Fibroblast of skin of left quadriceps (primary cell): Measurements from ENCODE around the gene DUOX1.
A peak's percentile ranks its signal among the peaks of the same experiment; 100 is the strongest.

Source experiments
- DNase-seq, 2 experiments: peaks; one replicate each; pipeline ENCODE4 v3.0.0-alpha.2; 2013; ENCODE audit warnings: low read depth in 2 of 2

The DUOX1 gene

DNA sequence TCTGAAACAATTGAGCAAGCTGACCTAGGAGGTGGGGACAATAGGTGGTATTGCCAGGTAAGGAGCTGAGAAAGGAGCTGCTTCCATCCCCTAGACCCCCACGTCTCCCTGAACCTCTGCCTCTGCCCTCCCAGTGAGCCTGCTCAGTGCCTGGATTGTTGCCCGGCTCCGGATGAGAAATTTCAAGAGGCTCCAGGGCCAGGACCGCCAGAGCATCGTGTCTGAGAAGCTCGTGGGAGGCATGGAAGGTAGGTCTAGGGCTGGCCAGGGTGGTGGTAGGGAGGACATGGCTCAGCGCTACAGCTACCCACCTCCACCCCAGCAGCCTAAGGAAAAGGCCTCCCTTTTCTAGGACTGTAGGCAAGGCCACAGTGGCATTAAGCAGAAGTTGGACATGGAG lies 13.3 kb downstream of the DUOX1 start:
- DNase-seq, result no peak

DNA sequence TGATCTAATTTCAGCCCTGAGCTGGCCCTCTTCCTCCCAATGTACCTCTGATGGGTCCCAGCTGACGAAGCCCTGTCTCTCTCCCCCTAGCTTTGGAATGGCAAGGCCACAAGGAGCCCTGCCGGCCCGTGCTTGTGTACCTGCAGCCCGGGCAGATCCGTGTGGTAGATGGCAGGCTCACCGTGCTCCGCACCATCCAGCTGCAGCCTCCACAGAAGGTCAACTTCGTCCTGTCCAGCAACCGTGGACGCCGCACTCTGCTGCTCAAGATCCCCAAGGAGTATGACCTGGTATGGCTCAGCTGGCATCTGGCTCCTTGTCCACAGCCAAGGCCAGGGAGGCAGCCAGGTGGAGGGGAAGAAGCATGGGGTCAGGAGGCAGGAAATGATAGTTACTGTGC lies 14.2 kb downstream of the DUOX1 start:
- no peak for DNase-seq

DNA sequence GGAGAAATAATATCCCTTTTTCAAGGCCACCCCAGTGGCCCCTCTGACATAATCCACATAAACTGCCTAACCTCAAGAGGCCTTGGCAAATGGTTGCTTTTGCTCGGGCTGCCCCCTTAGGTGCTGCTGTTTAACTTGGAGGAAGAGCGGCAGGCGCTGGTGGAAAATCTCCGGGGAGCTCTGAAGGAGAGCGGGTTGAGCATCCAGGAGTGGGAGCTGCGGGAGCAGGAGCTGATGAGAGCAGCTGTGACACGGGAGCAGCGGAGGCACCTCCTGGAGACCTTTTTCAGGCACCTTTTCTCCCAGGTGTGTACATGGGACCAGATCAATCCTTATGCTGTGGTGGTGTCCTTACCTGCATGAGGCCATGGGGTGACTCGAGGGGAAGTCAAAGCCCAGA lies 15.0 kb downstream of the DUOX1 start:
- DNase-seq, result no peak

DNA sequence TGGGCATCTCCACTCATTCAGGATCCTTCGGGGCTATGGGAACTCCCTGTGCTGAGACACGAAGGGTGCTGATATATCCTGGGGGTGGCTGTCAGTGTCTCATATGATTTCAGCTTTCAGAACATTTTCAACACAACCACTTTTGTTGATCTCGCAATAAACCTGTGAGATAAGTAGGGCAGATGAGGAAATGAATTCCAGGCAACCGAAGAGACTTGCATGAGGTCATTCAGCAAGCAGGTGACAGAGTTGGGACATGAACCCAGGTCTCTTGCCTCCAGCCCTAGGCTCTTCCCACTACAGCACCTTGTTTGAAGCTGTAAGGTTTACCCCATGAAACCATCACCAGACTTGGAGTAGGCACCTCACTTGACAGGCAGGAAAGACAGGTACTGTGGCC lies 16.6 kb downstream of the DUOX1 start:
- DNase-seq, result no peak

DNA sequence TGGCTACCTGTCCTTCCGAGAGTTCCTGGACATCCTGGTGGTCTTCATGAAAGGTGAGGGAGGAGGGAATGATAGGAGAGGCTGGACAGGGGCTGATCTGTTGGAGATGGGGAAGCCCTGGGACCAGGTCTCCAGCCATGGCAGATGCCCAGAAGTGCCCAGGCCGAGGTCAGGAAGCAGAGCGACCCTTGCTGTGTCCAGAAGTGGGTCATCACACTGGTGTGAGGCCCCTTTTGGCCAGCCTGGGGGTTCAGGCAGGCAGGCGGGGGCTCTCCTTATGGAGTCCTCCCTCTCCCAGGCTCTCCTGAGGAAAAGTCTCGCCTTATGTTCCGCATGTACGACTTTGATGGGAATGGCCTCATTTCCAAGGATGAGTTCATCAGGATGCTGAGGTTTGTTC lies 17.8 kb downstream of the DUOX1 start:
- DNase-seq, result no peak

DNA sequence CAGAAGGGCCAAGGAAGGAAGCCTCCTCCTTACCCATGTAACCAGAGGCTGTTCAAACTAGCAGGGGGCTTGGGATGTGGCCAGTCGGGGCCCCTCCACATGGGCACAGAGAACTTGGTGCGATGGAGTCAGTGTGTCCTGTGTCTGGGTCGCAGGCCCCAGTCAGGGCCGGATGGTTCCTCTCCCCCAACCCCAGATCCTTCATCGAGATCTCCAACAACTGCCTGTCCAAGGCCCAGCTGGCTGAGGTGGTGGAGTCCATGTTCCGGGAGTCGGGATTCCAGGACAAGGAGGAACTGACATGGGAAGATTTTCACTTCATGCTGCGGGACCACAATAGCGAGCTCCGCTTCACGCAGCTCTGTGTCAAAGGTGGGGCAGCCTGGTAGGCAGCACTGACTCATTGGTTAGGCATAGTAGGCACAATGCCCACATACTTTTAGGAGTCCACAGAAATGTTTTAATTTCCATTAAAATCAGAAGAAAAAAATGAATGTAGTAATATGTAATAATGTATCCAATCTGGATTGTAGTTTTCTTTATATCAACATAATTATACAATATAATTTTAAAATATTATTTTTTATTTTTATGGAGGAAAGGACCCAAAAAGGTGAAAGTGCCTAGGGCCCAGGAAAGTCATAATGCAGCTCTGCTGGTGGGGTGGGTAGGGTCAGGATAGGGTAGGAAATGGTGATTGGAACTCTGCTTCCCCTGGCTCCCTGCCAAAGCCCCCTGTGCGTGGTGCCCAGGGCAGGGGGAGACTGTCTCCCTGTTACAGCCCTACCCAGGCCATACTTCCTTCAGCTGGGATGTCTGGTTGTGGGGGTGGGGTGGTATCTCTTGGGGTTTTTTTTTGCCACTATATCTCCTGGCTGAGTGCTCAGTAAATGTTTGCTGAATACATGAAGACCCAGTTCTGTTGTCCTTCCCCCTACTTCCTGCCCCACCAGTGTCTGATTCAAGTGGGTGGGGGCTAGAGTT lies 18.6 kb downstream of the DUOX1 start:
- DNase-seq, result no peak

DNA sequence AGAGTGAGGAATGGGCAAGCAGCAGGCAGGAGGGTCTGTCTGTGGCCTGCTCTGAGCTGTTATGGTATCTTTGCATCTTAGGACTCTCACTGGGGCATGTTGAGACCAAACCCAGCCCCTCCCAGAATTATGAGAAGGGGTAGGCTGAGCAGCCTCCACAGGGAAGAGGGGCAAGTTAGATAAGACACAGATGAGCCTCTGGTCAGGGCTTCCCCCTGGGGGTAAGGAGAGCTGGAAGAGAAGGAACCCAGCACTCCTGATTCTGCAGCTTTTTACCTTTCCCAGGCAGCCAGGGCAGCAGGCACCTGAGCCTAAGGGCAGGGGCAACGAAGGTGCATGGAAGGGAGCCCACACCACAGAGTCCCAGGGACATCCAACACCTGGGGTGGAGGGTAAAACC lies 19.3 kb downstream of the DUOX1 start:
- no peak for DNase-seq

DNA sequence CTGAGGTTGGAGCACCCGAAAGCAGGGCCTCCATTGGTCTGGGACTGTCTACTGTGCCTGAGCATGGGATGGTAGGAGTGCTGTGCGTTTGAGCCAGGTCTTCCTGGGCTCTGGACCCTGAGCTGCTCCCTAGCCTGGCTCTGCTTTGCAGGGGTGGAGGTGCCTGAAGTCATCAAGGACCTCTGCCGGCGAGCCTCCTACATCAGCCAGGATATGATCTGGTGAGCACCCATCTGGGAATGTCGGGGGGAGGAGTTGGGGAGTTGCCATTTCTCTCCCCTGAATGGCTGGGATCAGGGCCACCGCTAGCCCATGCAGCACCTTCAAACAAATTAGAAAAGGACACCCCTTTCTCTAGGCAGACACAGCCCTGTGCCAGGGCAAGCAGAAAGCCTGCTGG lies 20.7 kb downstream of the DUOX1 start:
- DNase-seq, result no peak

DNA sequence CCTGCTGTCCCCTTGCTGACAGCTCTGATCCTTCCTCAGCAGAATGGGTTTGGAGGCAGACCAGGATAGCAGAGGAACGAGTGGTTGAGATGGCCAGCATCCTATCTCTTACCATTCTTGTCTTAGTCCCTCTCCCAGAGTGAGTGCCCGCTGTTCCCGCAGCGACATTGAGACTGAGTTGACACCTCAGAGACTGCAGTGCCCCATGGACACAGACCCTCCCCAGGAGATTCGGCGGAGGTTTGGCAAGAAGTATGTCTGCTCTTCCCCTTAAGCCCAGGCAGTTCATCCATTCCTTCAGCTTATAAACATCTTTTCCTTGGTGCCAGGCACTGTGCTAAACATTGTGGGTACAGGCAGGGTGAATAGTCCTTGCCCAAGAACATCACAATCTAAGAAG lies 21.2 kb downstream of the DUOX1 start:
- no peak for DNase-seq

DNA sequence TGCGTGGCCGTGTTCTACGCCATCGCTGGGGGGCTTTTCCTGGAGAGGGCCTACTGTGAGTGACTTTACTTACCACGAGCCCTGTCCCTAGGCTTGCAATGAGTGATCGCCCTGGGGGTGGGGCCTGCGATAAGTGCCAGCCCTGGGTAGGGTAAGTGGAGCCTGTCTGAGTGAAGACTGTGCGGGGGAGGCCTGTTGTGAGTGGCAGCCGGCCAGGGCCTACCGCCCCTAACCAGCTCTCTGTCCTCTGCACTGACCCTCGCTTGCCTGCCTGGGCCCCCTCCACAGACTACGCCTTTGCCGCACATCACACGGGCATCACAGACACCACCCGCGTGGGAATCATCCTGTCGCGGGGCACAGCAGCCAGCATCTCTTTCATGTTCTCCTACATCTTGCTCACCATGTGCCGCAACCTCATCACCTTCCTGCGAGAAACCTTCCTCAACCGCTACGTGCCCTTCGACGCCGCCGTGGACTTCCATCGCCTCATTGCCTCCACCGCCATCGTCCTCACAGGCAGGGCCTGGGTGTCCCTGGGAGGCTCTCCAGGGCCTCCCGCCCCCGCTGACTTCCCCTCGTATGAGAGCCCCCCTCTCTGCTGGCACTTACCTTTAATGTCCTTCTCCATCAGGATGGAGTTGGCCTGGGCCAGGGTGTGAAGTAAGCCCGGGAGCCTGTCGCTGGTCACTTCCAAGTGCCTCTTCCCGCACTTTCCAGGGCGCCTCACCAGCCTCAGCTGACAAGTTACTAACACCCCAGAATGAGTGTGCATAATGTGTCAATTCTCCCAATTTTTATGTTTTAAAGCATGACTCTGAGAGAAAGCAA lies 22.4 kb downstream of the DUOX1 start:
- DNase-seq, result no peak

DNA sequence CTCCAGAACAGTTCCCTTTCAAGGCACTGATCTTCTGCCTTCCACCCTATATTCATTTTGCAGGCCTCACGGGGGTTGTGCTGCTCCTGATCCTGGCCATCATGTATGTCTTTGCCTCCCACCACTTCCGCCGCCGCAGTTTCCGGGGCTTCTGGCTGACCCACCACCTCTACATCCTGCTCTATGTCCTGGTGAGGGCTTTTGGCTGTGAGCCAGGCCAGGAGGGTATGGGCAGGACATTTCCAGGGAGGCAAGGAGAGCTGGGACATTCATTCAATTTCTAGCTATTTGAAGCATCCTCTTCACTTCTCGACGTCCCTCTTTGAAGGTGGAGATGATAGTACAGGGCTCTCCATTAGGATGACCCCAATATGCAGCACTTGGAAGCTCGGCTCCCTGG lies 25.9 kb downstream of the DUOX1 start:
- DNase-seq, result no peak

DNA sequence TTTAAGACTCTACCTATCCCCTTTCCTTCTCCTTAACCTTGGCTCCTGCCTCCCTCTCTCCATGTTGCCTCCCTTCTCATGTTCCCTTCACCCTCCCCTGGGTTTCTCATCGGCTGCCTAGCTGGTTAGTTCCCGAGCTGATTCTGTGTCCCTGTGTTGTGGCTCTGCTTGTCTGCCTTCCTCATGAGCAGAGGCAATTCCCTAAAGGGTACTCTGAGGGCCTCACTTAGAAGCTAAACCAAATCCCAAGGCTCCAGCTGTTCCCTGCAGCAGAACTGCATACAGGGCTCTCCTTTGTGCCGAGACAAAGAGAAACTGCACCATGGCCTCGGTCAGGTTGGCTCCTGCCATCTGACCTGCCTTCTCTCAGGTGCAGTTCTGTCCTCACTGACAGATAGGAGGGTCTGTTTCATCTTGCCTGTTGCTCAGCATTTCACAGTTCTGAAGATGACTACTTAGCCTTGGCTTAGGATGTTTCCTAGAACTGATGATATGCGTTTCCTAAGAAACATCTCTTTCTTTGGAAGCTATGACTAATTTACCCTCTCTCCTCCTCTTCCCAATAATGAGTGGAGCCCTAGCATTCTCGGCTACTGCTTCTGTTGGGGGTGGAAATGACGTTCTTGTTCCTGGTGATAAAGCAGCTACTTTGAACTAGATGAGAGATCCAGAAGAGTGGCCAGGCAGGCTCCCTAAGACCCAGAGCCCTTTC lies 27.1 kb downstream of the DUOX1 start:
- peak; percentile 21 to 25 for DNase-seq

DNA sequence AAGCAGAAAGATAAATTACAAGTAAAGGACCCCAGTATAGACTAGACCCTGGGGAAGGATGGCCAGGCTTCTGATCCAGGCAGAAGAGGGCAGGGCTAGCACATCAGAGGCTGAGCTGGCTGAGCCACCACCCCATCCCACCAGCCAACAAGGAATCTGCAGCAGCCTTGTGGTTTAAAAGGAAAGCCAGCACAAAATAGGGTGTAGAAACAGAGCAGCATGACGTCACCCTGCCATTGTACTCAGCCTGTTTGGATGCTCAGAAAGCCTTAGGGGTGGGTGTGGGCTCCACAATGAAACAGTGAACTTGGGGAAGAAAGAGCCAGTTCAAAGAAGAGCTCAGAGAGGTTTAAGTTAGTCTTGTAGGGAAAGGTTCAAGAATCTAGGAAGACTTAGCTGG lies 28.2 kb downstream of the DUOX1 start:
- peak; percentile 37 to 41 for DNase-seq

DNA sequence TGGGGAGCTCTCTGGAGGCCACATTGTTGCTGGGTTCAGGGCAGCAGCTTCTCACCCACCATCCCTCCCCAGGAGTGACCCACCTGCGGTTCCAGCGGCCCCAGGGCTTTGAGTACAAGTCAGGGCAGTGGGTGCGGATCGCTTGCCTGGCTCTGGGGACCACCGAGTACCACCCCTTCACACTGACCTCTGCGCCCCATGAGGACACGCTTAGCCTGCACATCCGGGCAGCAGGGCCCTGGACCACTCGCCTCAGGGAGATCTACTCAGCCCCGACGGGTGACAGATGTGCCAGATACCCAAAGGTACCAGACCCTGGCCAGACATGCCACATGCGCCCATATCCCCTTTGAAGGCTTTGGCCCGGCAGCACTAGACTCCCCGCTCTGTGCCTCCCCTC lies 31.9 kb downstream of the DUOX1 start:
- no peak for DNase-seq

DNA sequence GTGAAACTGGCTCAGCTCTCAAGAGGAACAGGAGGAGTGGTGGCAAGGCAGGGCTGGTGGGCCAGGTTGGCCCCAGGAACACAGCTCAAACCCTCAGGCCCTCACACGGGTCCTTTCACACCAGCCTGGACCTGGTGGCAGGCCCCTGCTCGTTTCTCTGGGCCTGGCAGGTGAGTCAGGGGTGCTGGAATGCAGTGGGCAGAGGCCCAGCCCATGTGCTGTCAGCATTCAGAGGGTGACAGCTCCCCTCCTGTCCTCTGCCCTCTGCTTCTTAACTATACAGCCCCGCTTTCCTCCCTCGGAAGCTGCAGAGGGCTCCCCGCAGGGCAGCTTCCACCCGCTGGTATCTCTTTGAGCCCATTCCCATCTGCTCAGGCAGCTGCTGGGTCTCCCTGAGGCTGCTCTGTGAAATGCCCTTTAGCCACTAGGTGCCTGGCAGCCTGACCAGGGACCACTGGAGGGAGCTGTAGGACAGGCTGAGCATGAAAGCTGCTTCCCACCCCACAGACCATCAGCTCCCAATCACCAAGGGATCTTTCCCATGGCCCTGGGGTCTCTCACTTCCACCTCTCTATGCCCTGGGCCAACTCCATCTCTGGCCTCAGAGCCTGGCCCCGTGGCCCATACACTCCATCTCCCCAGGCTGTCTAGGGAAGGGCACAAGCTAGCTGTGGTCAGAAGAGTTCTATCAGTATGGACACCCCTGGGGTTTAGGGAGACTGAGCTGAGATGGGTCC lies 33.1 kb downstream of the DUOX1 start:
- DNase-seq, result peak; percentile 37 to 58

DNA sequence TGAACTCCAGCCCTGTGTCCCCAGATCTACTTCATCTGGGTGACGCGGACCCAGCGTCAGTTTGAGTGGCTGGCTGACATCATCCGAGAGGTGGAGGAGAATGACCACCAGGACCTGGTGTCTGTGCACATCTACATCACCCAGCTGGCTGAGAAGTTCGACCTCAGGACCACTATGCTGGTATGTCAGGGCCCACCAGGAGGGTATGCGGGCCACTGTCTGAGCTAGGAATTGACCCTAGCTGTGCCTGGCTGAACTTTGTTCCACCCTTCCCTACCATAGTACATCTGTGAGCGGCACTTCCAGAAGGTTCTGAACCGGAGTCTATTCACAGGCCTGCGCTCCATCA lies 33.7 kb downstream of the DUOX1 start:
- no peak for DNase-seq

DNA sequence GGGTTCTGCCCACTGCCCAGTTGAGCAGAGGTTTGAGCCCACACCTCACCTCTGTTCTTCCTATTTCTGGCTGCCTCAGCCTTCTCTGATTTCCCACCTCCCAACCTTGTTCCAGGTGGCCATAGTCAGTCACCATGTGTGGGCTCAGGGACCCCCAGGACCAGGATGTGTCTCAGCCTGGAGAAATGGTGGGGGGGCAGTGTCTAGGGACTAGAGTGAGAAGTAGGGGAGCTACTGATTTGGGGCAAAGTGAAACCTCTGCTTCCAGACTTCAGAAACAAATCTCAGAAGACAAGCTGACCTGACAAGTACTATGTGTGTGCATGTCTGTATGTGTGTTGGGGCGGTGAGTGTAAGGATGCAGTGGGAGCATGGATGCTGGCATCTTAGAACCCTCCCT lies 35.1 kb downstream of the DUOX1 start:
- DNase-seq, result no peak

DNA sequence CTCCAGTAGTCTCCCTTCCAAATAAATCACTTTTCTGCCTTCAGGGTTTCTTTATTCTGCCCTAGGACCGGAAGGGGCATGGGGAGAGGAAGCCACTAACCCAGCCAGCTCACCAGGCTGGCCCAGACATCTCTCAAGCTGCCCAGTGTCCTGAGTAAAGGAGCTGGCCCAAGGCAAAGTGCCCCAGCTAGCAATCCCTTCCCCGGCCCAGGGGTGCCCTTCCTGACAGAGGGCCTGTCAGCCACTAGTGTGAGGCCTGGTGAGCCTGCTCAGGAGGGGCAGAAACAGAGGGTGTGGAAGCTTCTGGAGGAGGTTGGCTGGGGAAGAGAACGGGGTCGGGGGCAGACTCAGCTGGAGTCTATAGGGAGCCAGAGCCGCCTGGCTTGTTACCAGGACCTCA lies 35.7 kb downstream of the DUOX1 start:
- no peak for DNase-seq

DNA sequence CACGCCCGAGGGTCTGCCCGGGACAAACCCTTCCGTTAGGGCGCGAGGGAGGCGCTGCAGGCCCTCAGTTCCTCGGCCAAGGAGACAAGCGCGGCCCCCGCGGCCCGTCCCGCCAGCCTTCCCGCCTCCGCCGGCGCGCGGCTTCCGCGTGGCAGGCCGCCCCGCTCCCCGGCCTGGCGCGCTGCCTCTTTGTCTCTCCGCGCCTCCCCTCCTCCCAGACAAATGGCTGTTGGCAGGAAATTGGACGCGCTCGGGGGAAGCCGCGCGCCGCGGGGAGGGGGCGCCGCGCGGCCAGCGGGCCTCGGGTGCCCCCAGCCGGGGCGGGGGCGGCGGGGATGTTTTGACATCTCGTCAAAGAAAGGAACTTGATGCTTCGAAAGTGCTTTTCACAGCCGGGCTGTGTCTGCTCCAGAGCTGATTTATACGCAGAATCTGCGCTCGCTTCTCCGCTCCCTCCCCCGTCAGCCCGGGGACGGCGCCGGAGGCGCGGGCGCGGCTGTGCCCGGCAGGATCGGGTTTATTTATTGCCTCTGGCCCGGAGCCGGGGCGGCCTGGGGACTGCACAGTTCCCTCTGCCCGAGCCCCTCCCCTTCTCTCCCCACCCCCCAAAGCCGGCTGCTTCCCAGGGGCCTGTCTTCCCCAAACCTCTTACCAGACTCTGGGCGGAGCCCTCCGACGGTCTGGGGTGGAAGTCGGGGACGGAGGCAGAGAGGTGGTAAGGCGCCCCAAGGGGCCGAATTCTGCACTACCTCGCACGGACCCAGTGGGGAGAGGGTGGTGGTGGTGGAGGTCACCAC lies 37.2 kb downstream of the DUOX1 start:
- DNase-seq, result peak; percentile 68 to 72

DNA sequence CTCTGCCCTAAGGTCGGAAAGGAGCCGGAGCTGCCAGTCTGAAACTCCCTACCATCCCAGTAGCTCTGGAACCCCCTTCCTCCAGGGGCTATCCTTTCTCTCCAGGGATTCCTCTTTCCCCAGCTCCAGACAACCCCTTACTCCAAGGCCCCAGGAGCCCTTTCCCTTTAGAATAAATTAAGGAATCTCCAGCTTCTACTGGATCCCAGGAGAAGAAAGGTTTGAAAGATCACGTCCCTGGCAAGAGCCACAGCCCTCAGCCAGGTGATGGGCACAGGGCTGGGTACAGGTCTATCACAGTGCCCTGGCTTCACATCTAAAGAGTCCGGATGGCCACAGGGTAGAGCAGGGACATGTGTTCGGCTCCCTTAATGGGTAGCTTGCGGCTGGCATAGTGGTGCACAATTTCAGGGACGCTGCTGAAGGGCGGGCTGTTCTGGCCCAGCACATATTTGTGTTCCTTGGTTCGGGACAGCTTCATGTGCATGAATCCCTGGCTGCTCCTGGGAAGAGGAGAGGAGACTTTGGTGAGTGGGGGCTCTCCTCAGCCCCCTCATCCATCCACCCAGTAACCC lies 37.9 kb downstream of the DUOX1 start:
- no peak for DNase-seq
